Effector memory CD8-positive, alpha-beta T cell (primary cell): ENCODE measurements around the gene CNKSR3.

Source experiments
- ATAC-seq: fragments of 150-1000 bp; cut with Tn5 transposase; replicated peaks from 2 replicates; pipeline ENCODE4 v1.10.0; 2021; ENCODE audit warnings: mild to moderate bottlenecking, moderate library complexity
- DNase-seq, 3 experiments: peaks; one replicate each; pipeline ENCODE4 v3.0.0; 2021
- H3K27ac Mint-ChIP-seq, 2 donors: one replicate each; pipeline ENCODE4 v1.8.0; 2022; ENCODE audit warnings: mild to moderate bottlenecking in 2 of 2, mixed read lengths in 2 of 2, moderate library complexity in 2 of 2
- H3K27me3 Mint-ChIP-seq, 2 donors: one replicate each; pipeline ENCODE4 v1.8.0; 2022; ENCODE audit warnings: mixed read lengths in 2 of 2
- H3K36me3 Mint-ChIP-seq: one replicate; pipeline ENCODE4 v1.8.0; 2022; ENCODE audit warnings: mild to moderate bottlenecking, moderate library complexity, mixed read lengths; ENCODE audit not compliant: insufficient read depth
- H3K4me1 Mint-ChIP-seq, 2 donors: one replicate each; pipeline ENCODE4 v1.8.0; 2022; ENCODE audit warnings: low read depth in 2 of 2, mixed read lengths in 2 of 2
- H3K4me3 Mint-ChIP-seq, 2 donors: one replicate each; pipeline ENCODE4 v1.8.0; 2022; ENCODE audit warnings: mild to moderate bottlenecking in 2 of 2, mixed read lengths in 2 of 2, moderate library complexity in 2 of 2
- H3K9me3 Mint-ChIP-seq, 2 donors: one replicate each; pipeline ENCODE4 v1.8.0; 2022; ENCODE audit warnings: mixed read lengths in 2 of 2

Gene CNKSR3

DNA sequence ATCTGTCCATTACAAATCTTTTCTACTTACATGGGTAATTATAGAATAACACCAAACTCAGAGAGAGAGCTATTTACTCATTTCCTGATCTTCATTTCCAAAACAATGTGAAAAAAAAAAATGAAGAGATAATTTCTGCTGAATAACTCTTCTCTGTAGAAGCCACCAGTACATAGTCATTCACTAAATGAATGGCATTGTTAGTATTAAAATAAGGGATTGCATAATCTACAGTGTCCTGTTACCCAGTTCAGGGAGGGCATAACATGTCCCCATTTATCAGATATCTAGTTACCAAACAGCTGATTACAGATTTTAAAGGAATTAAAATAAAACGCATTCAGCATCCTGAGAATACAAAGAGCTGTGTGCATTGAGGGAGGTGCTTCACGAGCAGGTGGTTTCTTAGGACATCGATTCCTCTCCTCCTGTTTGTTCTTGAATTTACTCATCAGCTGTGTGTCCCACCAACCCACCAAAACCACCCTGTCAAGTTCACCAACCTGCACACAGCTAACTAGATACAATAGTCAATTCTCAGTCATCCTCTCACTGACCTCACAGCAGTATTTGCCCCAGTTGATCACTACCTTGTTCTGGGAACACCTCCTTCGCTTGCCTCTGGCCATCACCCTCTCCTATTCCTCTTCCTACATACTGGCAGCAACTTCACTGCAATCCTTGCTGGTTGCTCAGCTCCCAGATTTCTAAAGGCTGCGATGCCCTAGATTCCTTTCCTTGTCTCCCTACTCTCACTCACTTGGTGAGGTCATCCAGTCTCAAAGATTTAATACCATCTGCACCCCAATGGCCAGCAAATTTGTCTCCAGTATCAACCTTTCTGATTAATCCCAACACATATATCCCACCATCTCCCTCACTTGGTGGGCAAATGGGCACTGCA is 18.7 kb downstream of the CNKSR3 start:
- Mint-ChIP-seq H3K4me1 (no peaks in the 10 kb centered on the region), H3K27ac (no peak overlapping the region), H3K27me3 (peaks cover 14 to 25% of the 10 kb centered on the region in 2 donors), H3K36me3 (no peaks in the 10 kb centered on the region), H3K9me3 (no peaks in the 10 kb centered on the region), H3K4me3 (no peak overlapping the region)
- ATAC-seq (no peak), DNase-seq (no peak)

GRCh38 chr6:154489822-154490221 is 20.7 kb downstream of the CNKSR3 start:
- H3K27ac Mint-ChIP-seq: no peak overlapping the region
- ATAC-seq (no peak), DNase-seq (no peak)
- no peaks in the 10 kb centered on the region for H3K36me3 Mint-ChIP-seq
- H3K9me3 Mint-ChIP-seq: no peaks in the 10 kb centered on the region
- no peak overlapping the region for H3K4me3 Mint-ChIP-seq
- H3K4me1 Mint-ChIP-seq: no peaks in the 10 kb centered on the region
- H3K27me3 Mint-ChIP-seq: peaks cover 6 to 15% of the 10 kb centered on the region in 2 donors

- H3K4me1 Mint-ChIP-seq: no peaks in the 10 kb centered on the region
- peaks cover 6 to 15% of the 10 kb centered on the region in 2 donors for H3K27me3 Mint-ChIP-seq
- no peak overlapping the region for H3K4me3 Mint-ChIP-seq
- H3K27ac Mint-ChIP-seq: no peak overlapping the region
- ATAC-seq: no peak
- no peaks in the 10 kb centered on the region for H3K9me3 Mint-ChIP-seq
- no peak for DNase-seq
- H3K36me3 Mint-ChIP-seq: no peaks in the 10 kb centered on the region
These were observed 21.6 kb downstream of the CNKSR3 start for GRCh38 chr6:154488802-154489437.

DNA sequence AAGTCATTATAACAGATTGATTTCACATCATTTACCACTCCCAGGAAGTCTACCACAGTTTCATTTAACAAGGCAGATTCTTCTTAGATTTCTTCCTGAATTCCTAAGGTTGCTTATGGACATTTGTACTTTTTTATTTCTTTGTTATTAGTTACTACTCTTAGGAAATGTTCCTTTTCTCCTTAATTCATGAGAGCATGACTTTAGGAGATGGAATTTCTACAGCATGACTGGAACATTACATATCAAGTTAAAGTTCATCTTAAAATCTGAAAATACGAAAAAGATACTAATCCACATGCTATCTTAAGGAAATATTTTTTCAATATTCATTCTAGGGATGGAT is 22.3 kb downstream of the CNKSR3 start:
- Mint-ChIP-seq H3K4me3 (no peak overlapping the region), H3K4me1 (no peaks in the 10 kb centered on the region), H3K36me3 (no peaks in the 10 kb centered on the region), H3K9me3 (no peaks in the 10 kb centered on the region), H3K27ac (no peak overlapping the region), H3K27me3 (peaks cover 7 to 15% of the 10 kb centered on the region in 2 donors)
- DNase-seq (no peak), ATAC-seq (no peak)

GRCh38 chr6:154487367-154488247 is 22.9 kb downstream of the CNKSR3 start:
- no peaks in the 10 kb centered on the region for H3K4me1 Mint-ChIP-seq
- no peaks in the 10 kb centered on the region for H3K36me3 Mint-ChIP-seq
- H3K4me3 Mint-ChIP-seq: no peak overlapping the region
- peaks cover 12 to 15% of the 10 kb centered on the region in 2 donors for H3K27me3 Mint-ChIP-seq
- no peak overlapping the region for H3K27ac Mint-ChIP-seq
- no peaks in the 10 kb centered on the region for H3K9me3 Mint-ChIP-seq
- ATAC-seq (no peak), DNase-seq (no peak)

DNA sequence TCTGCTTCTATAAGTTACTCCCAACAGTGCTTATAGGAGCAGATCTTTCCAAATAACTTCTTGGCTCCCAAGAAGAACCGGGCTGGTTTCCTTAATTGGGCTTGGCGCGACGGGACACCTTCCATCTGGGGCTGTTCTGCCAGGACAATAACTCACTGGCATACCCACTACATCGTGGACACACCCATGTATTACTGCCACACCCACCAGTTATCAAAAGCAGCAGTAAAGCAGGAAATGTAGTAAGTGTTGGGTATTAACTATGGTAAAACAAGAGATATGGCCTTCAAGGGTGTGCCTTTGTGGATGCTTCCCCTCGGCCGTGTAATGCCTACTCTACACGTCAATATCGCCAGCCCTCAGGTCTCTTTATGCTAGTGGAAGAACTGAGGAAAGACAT is 24.7 kb downstream of the CNKSR3 start:
- Mint-ChIP-seq H3K36me3 (no peaks in the 10 kb centered on the region), H3K4me3 (no peak overlapping the region)
- no peak for ATAC-seq

GRCh38 chr6:154484942-154485341 is 25.5 kb downstream of the CNKSR3 start:
- H3K9me3 Mint-ChIP-seq: no peaks in the 10 kb centered on the region
- H3K27me3 Mint-ChIP-seq: peaks cover 10 to 13% of the 10 kb centered on the region in 2 donors
- H3K27ac Mint-ChIP-seq: no peak overlapping the region
- no peak for DNase-seq
- ATAC-seq: no peak
- H3K4me3 Mint-ChIP-seq: no peak overlapping the region
- no peaks in the 10 kb centered on the region for H3K4me1 Mint-ChIP-seq
- H3K36me3 Mint-ChIP-seq: no peaks in the 10 kb centered on the region

More for the DNA sequence above, 24.7 kb downstream of the CNKSR3 start:
- Mint-ChIP-seq H3K27ac (no peak overlapping the region), H3K4me1 (no peaks in the 10 kb centered on the region), H3K9me3 (no peaks in the 10 kb centered on the region), H3K27me3 (peaks cover 15 to 19% of the 10 kb centered on the region in 2 donors)
- DNase-seq: no peak

- Mint-ChIP-seq H3K4me3 (no peak overlapping the region), H3K27me3 (peaks cover 0 to 13% of the 10 kb centered on the region in 2 donors), H3K36me3 (no peaks in the 10 kb centered on the region), H3K4me1 (no peaks in the 10 kb centered on the region), H3K27ac (no peak overlapping the region), H3K9me3 (no peaks in the 10 kb centered on the region)
- DNase-seq (no peak), ATAC-seq (no peak)
These were observed 27.6 kb downstream of the CNKSR3 start for GRCh38 chr6:154482858-154483257.

- H3K27me3 Mint-ChIP-seq: peaks cover 0 to 13% of the 10 kb centered on the region in 2 donors
- H3K9me3 Mint-ChIP-seq: no peaks in the 10 kb centered on the region
- no peak for ATAC-seq
- H3K4me1 Mint-ChIP-seq: no peaks in the 10 kb centered on the region
- H3K4me3 Mint-ChIP-seq: no peak overlapping the region
- no peaks in the 10 kb centered on the region for H3K36me3 Mint-ChIP-seq
- DNase-seq: no peak
- H3K27ac Mint-ChIP-seq: no peak overlapping the region
These were observed 28.9 kb downstream of the CNKSR3 start for GRCh38 chr6:154481521-154482013.

- H3K9me3 Mint-ChIP-seq: no peaks in the 10 kb centered on the region
- DNase-seq (no peak), ATAC-seq (no peak)
- no peak overlapping the region for H3K27ac Mint-ChIP-seq
- H3K4me3 Mint-ChIP-seq: no peak overlapping the region
- H3K36me3 Mint-ChIP-seq: no peaks in the 10 kb centered on the region
- H3K27me3 Mint-ChIP-seq: peaks cover 0 to 13% of the 10 kb centered on the region in 2 donors
- H3K4me1 Mint-ChIP-seq: no peaks in the 10 kb centered on the region
These were observed 30.5 kb downstream of the CNKSR3 start for GRCh38 chr6:154479771-154480639.

DNA sequence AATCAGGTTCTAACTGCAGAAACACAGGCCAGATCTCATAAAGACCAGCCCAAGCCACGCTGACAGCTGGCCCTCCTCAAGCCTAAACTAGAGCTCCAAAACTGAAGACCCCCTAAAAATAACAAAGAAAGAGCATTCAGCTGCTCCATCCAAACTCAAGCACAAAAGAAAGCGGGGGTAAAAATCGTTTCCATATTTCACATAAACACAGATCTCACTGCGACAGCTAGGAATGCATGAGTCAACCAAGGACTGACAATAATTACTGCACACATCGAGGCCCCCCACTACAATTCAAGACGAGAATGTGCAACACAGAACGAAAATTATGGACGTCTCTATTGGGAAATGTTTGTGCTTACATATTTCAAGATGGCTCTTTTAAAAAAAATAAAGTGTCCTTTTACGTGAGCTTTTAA is 31.1 kb downstream of the CNKSR3 start:
- H3K4me3 Mint-ChIP-seq: no peak overlapping the region
- no peak overlapping the region for H3K27ac Mint-ChIP-seq
- peaks cover 0 to 13% of the 10 kb centered on the region in 2 donors for H3K27me3 Mint-ChIP-seq
- no peaks in the 10 kb centered on the region for H3K4me1 Mint-ChIP-seq
- DNase-seq: no peak
- ATAC-seq: no peak
- H3K9me3 Mint-ChIP-seq: no peaks in the 10 kb centered on the region
- H3K36me3 Mint-ChIP-seq: no peaks in the 10 kb centered on the region

- DNase-seq (no peak), ATAC-seq (no peak)
- H3K27me3 Mint-ChIP-seq: peaks cover 0 to 13% of the 10 kb centered on the region in 2 donors
- no peaks in the 10 kb centered on the region for H3K9me3 Mint-ChIP-seq
- no peak overlapping the region for H3K27ac Mint-ChIP-seq
- H3K36me3 Mint-ChIP-seq: no peaks in the 10 kb centered on the region
- no peaks in the 10 kb centered on the region for H3K4me1 Mint-ChIP-seq
- H3K4me3 Mint-ChIP-seq: no peak overlapping the region
These were observed 31.8 kb downstream of the CNKSR3 start for GRCh38 chr6:154478701-154479060.
